T-helper 1 cell treated with Interleukin-12 subunit alpha and Interleukin-12 subunit beta and Interleukin-4 antibody, amounts not matched to agents 30 ng/mL and 1 ng/mL, for 36 hours (primary cell): ENCODE measurements around the gene FLOT1. TPM values are rescaled to one million over a fixed set of nuclear protein-coding genes. Genes with fewer than 3 reads are reported as not detected.

Experiments
- intact Hi-C: fragments of 100-400 bp; cut with micrococcal nuclease; formaldehyde crosslinking; loops from one replicate; pipeline ENCODE4 v1.15.1; 2024
- total RNA-seq: library from RNA; stranded (reverse); gene quantifications from 2 replicates; pipeline ENCODE4 v1.2.3, GENCODE V29; 2022

FLOT1 gene
- total RNA-seq, 1 donor from 2014 or later: 201 TPM

GRCh38 chr6:30709101-30709868, 33.2 kb downstream of the FLOT1 start:
- intact Hi-C loops: no loop called here

GRCh38 chr6:30707281-30707850, 35.1 kb downstream of the FLOT1 start:
- intact Hi-C loops: no loop called here

- intact Hi-C loops: no loop called here
Measured at GRCh38 chr6:30705620-30706019, 36.9 kb downstream of the FLOT1 start.

GRCh38 chr6:30703821-30704220, 38.7 kb downstream of the FLOT1 start:
- intact Hi-C loops: no loop called here

GRCh38 chr6:30703011-30703410, 39.5 kb downstream of the FLOT1 start:
- intact Hi-C loops: no loop called here

GRCh38 chr6:30700340-30700739, 42.1 kb downstream of the FLOT1 start:
- intact Hi-C loops: no loop called here

GRCh38 chr6:30696432-30696831, 46.1 kb downstream of the FLOT1 start:
- intact Hi-C loops: no loop called here

- intact Hi-C loops: no loop called here
Measured at GRCh38 chr6:30691208-30691847, 51.2 kb downstream of the FLOT1 start.

- intact Hi-C loops: loop anchor here (1.0 kb wide), 1 partner anchor 8 kb away; no protein-coding TSS in a partner anchor
Measured at GRCh38 chr6:30690403-30691207, 51.9 kb downstream of the FLOT1 start, which contains the start of gene NRM. Gene NRM, minus strand, starts transcription at chr6:30690984. Its CDS starts 10 bp downstream, at chr6:30690974.

- intact Hi-C loops: loop anchor here (1.0 kb wide), 1 partner anchor 8 kb away; no protein-coding TSS in a partner anchor
Measured at GRCh38 chr6:30689985-30690384, 52.5 kb downstream of the FLOT1 start.

GRCh38 chr6:30689022-30689865, 53.2 kb downstream of the FLOT1 start:
- intact Hi-C loops: no loop called here

- intact Hi-C loops: no loop called here
Measured at GRCh38 chr6:30688569-30688968, 53.9 kb downstream of the FLOT1 start.

- intact Hi-C loops: loop anchor here (1.0 kb wide), 2 partner anchors 9 to 29 kb away; partner anchors contain the start of gene MDC1
Measured at GRCh38 chr6:30687659-30688431, 54.6 kb downstream of the FLOT1 start.

- intact Hi-C loops: loop anchor here (1.0 kb wide), 4 partner anchors 8 to 70 kb away; partner anchors contain the start of genes C6orf136, MDC1, MRPS18B and PPP1R10
Measured at GRCh38 chr6:30686908-30687658, 55.4 kb downstream of the FLOT1 start.

- intact Hi-C loops: loop anchor here (1.0 kb wide), 2 partner anchors 39 to 69 kb away; partner anchors contain the start of genes C6orf136, MRPS18B and PPP1R10
Measured at GRCh38 chr6:30686009-30686907, 56.2 kb downstream of the FLOT1 start, which contains the start of gene PPP1R18. Gene PPP1R18, minus strand, starts transcription at chr6:30686645. Its CDS starts 627 bp downstream, at chr6:30686018.

- intact Hi-C loops: loop anchor here (1.0 kb wide), 2 partner anchors 38 to 68 kb away; partner anchors contain the start of genes C6orf136, MRPS18B and PPP1R10
Measured at GRCh38 chr6:30685157-30686008, 57.1 kb downstream of the FLOT1 start.
